Activated CD8-positive, alpha-beta T cell treated with anti-CD3 and anti-CD28 coated beads for 36 hours (primary cell): Measurements from ENCODE around the gene ZFP36L1. TPM values are rescaled to one million over a fixed set of nuclear protein-coding genes. Genes with fewer than 3 reads are reported as not detected.

Experiments used
- ATAC-seq: fragments of 200-7000 bp; cut with Tn5 transposase; one replicate; pipeline ENCODE4 v1.10.0; 2021; ENCODE audit warnings: mild to moderate bottlenecking, moderate library complexity
- CTCF ChIA-PET: fragments of 350-600 bp; sonication (Branson Sonifier 250); formaldehyde crosslinking; loops from one replicate; lab custom pipeline; 2021; ENCODE audit warnings: antibody characterized with exemption; lab: Charles Lee
- POLR2A ChIA-PET: fragments of 350-600 bp; sonication (Branson Sonifier 250); formaldehyde crosslinking; loops from one replicate; lab custom pipeline; 2021; ENCODE audit warnings: antibody characterized with exemption; lab: Charles Lee
- DNase-seq: peaks from one replicate; pipeline ENCODE4 v3.0.0-alpha.2; 2020
- H3K27ac Mint-ChIP-seq: one replicate; pipeline ENCODE4 v1.8.0; 2021; ENCODE audit warnings: mild to moderate bottlenecking, mixed read lengths
- H3K27me3 Mint-ChIP-seq: one replicate; pipeline ENCODE4 v1.8.0; 2021; ENCODE audit warnings: mixed read lengths
- H3K36me3 Mint-ChIP-seq: one replicate; pipeline ENCODE4 v1.8.0; 2021; ENCODE audit warnings: low read depth, mixed read lengths
- H3K4me1 Mint-ChIP-seq: one replicate; pipeline ENCODE4 v1.8.0; 2021; ENCODE audit warnings: low read depth, mixed read lengths
- H3K4me3 Mint-ChIP-seq: one replicate; pipeline ENCODE4 v1.8.0; 2021; ENCODE audit warnings: mild to moderate bottlenecking, moderate library complexity, mixed read lengths
- H3K9me3 Mint-ChIP-seq: one replicate; pipeline ENCODE4 v1.8.0; 2021; ENCODE audit warnings: mixed read lengths
- intact Hi-C: fragments of 100-400 bp; cut with micrococcal nuclease; formaldehyde crosslinking; loops from one replicate; pipeline ENCODE4 v1.10.0; 2022
- total RNA-seq, 2 experiments: library from RNA; stranded (reverse); gene quantifications; one replicate each; pipeline ENCODE4 v1.2.3, GENCODE V29; 2021
- TF ChIP-seq, protein P1 (sequence below): fragments of 200-600 bp; IDR thresholded peaks from one replicate; pipeline ENCODE4 v1.8.0; 2022; ENCODE audit warnings: antibody characterized with exemption, mild to moderate bottlenecking

The ZFP36L1 gene
- total RNA-seq, 2 experiments from 2014 or later, result 57.4 to 60.6 TPM

DNA sequence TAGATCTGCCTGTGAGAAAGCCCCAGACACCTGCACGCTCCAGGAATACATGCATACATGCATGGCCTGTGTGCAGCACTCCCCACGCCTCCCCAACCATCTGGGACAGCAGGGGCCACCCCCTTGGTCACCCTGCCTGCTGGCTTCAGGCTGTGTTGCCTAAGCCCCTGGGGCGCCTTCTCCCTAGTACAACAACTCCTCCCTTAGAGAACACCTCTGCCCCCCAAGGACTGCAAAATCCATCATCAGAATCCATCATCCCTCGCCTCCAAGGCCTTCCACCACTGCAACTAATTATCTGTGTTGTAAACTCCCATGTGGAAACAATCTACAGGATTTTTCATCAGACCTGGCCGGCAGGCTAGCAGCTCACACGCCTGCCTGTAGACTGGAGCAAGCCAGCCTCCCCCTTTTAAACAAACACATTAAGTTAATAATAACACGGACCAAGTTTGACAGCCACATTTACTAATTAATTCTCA is 36.8 kb downstream of the ZFP36L1 start:
- H3K4me3 Mint-ChIP-seq, result no peak overlapping the region
- no peaks in the 10 kb centered on the region for H3K36me3 Mint-ChIP-seq
- intact Hi-C loops, result no loop called here
- TF ChIP-seq, protein P1, sequence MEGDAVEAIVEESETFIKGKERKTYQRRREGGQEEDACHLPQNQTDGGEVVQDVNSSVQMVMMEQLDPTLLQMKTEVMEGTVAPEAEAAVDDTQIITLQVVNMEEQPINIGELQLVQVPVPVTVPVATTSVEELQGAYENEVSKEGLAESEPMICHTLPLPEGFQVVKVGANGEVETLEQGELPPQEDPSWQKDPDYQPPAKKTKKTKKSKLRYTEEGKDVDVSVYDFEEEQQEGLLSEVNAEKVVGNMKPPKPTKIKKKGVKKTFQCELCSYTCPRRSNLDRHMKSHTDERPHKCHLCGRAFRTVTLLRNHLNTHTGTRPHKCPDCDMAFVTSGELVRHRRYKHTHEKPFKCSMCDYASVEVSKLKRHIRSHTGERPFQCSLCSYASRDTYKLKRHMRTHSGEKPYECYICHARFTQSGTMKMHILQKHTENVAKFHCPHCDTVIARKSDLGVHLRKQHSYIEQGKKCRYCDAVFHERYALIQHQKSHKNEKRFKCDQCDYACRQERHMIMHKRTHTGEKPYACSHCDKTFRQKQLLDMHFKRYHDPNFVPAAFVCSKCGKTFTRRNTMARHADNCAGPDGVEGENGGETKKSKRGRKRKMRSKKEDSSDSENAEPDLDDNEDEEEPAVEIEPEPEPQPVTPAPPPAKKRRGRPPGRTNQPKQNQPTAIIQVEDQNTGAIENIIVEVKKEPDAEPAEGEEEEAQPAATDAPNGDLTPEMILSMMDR, result no peak
- DNase-seq (no peak), ATAC-seq (no peak)
- no peaks in the 10 kb centered on the region for H3K9me3 Mint-ChIP-seq
- ChIA-PET POLR2A (no interaction called here), CTCF (interaction anchor here (1.4 kb wide), 1 partner anchor 12 kb away, joined by 3 read pairs; no protein-coding TSS in a partner anchor)
- H3K4me1 Mint-ChIP-seq, result peaks cover 16% of the 10 kb centered on the region
- no peak overlapping the region for H3K27ac Mint-ChIP-seq
- H3K27me3 Mint-ChIP-seq, result no peaks in the 10 kb centered on the region

DNA sequence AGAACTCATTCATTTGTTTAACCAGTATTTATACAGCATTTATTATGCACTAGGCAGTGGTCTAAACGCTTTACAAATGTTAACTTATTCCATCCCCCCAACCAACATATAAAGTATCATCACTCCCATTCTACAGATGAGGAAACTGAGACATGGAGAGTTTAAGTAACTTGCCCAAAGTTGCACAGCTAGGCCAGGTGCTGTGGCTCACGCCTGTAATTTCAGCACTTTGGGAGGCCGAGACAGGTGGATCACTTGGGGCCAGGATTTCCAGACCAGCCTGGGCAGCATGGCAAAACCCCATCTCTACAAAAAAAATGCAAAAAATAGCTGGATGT is 37.9 kb downstream of the ZFP36L1 start:
- Mint-ChIP-seq H3K27me3 (no peaks in the 10 kb centered on the region), H3K4me1 (peaks cover 16% of the 10 kb centered on the region), H3K27ac (no peak overlapping the region), H3K9me3 (no peaks in the 10 kb centered on the region), H3K4me3 (no peak overlapping the region), H3K36me3 (no peaks in the 10 kb centered on the region)
- no peak for DNase-seq
- TF ChIP-seq, protein P1, result no peak
- intact Hi-C loops, result no loop called here
- no peak for ATAC-seq
- POLR2A ChIA-PET, result no interaction called here
- CTCF ChIA-PET, result interaction anchor here (1.3 to 1.4 kb wide), 2 partner anchors 10 to 13 kb away, joined by 3 to 4 read pairs; no protein-coding TSS in a partner anchor

DNA sequence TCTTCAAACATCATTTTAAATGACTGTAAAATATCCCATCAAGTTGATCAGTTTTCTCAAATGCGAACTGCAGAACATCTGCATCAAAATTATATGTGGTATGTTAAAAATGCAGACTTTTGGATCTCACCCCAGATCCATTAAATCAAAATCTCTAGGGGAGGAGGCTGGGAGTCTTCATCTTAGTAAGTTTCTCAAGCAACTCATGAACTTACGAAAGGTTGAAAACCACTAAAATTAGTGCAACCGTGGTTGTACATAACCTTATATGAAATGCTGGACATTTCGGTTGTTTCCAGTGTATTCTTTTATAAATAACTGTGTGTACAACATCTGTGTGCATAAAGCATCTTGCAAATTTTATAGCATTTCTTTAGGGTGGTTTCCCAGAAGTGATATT is 39.2 kb downstream of the ZFP36L1 start:
- ChIA-PET CTCF (interaction anchor here (1.3 kb wide), 1 partner anchor 9 kb away, joined by 4 read pairs; no protein-coding TSS in a partner anchor), POLR2A (no interaction called here)
- no peaks in the 10 kb centered on the region for H3K9me3 Mint-ChIP-seq
- intact Hi-C loops, result no loop called here
- peaks cover 19% of the 10 kb centered on the region for H3K4me1 Mint-ChIP-seq
- DNase-seq (no peak), ATAC-seq (no peak)
- no peak overlapping the region for H3K4me3 Mint-ChIP-seq
- H3K27ac Mint-ChIP-seq, result no peak overlapping the region
- no peaks in the 10 kb centered on the region for H3K27me3 Mint-ChIP-seq
- TF ChIP-seq, protein P1, result no peak
- H3K36me3 Mint-ChIP-seq, result no peaks in the 10 kb centered on the region

DNA sequence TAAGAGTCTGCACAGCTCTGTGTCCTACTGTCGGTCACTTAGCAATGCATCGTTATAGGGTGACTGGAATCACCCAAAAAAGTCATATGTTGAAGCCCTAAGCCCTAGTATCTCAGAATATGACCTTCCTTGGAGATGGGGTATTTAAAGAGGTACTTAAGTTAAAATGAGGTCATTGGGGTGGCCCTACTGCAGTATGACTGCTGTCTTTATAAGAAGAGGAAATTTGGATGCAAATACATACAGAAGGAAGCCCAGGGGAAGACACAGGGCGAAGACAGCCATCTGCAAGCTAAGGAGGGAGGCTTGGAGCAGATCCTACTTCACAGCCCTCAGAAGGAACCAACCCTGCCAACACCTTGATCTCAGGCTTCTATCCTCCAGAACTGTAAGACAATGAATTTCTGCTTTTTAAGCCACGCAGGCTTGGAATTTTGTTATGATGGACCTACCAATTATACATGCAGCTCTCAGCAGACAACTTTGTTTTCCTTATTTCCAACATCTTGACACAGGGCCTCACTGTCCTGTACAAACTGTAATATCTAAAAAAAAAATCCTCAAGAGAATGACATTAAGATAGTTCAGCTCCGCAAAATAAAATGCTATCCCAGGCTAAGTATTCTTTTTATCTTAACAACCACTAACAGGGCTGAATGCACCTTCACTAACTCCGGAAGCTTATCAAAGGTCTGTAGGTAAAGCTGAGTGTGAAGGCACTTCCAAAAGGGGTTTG is 40.4 kb downstream of the ZFP36L1 start:
- H3K9me3 Mint-ChIP-seq, result no peaks in the 10 kb centered on the region
- CTCF ChIA-PET, result interaction anchor here (0.7 to 1.3 kb wide), 5 partner anchors 11 to 37 kb away, joined by 3 to 4 read pairs (median 3); no protein-coding TSS in a partner anchor
- no peak overlapping the region for H3K4me3 Mint-ChIP-seq
- no peak overlapping the region for H3K27ac Mint-ChIP-seq
- POLR2A ChIA-PET, result interaction anchor here (0.6 to 1.2 kb wide), 2 partner anchors 8 to 111 kb away, joined by 3 read pairs; no protein-coding TSS in a partner anchor
- TF ChIP-seq, protein P1, result no peak
- no peaks in the 10 kb centered on the region for H3K36me3 Mint-ChIP-seq
- peaks cover 10% of the 10 kb centered on the region for H3K4me1 Mint-ChIP-seq
- no peaks in the 10 kb centered on the region for H3K27me3 Mint-ChIP-seq
- ATAC-seq, result no peak
- no peak for DNase-seq
- intact Hi-C loops, result no loop called here
